ENCODE results near the gene ARF1.

DNA sequence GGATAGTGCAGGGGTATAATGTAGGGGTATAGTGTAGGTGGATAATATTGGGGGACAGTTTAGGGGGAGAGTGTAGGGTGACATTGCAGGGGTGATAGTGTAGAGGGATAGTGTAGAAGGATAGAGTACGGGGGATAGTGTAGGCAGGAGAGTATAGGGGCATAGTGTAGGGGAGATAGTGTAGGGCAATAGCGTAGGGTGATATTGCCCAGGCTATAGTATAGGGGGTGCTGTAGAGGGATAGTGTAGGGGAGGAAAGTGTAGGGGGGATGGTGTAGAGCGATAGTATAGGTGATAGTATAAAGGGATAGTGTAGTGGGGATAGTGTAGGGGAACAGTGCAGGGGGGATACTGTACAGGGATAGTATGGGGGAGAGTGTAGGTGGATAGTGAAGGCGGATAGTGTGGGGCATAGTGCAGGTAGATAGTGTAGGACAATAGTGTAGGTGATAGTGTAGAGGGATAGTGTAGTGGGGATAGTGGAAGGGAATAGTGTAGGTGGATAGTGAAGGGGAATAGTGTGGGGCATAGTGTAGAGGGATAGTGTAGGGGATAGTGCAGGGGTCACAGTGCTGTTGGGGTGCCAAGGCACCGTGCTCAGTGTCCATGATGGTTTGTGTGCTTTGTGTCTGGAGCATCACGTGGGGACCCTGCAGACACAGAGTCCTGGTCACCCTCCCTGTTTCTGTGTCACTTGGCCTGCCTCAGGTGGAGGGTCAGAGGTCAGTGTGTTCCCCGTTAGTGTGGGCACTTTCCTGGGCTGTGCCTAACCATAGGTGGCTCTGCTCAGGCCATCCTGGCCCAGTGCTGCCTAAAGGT, 10.5 kb upstream of the ARF1 start:
- TF ChIP-seq, protein P1, sequence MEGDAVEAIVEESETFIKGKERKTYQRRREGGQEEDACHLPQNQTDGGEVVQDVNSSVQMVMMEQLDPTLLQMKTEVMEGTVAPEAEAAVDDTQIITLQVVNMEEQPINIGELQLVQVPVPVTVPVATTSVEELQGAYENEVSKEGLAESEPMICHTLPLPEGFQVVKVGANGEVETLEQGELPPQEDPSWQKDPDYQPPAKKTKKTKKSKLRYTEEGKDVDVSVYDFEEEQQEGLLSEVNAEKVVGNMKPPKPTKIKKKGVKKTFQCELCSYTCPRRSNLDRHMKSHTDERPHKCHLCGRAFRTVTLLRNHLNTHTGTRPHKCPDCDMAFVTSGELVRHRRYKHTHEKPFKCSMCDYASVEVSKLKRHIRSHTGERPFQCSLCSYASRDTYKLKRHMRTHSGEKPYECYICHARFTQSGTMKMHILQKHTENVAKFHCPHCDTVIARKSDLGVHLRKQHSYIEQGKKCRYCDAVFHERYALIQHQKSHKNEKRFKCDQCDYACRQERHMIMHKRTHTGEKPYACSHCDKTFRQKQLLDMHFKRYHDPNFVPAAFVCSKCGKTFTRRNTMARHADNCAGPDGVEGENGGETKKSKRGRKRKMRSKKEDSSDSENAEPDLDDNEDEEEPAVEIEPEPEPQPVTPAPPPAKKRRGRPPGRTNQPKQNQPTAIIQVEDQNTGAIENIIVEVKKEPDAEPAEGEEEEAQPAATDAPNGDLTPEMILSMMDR (IDR thresholded peaks at IDR 0.05; ENCODE audit: low read depth, low read length), result no peak
- no peak for TF ChIP-seq POLR2A (IDR thresholded peaks at IDR 0.05; ENCODE audit: extremely low read depth, insufficient read length)
- TF ChIP-seq, protein P2, sequence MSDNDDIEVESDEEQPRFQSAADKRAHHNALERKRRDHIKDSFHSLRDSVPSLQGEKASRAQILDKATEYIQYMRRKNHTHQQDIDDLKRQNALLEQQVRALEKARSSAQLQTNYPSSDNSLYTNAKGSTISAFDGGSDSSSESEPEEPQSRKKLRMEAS (IDR thresholded peaks at IDR 0.05; ENCODE audit: low read depth, low read length), result no peak

Data from NB4 (cell line).